Stimulated activated memory B cell treated with anti-CD40 and anti-IgM and Interleukin-4, amounts not matched to agents 10 μg/mL and 1 μg/mL and 100 μg/mL, for 72 hours (primary cell): ENCODE data around the gene MAPK1.

ENCODE experiments used
- ATAC-seq: fragments of 150-1000 bp; cut with Tn5 transposase; 2 replicates; pipeline ENCODE4 v1.10.0; 2021
- H3K27ac Mint-ChIP-seq: one replicate; pipeline ENCODE4 v1.8.0; 2022; ENCODE audit warnings: mild to moderate bottlenecking, mixed read lengths
- H3K27me3 Mint-ChIP-seq: one replicate; pipeline ENCODE4 v1.8.0; 2022; ENCODE audit warnings: mixed read lengths
- H3K36me3 Mint-ChIP-seq: one replicate; pipeline ENCODE4 v1.8.0; 2022; ENCODE audit warnings: mixed read lengths
- H3K4me1 Mint-ChIP-seq: one replicate; pipeline ENCODE4 v1.8.0; 2022; ENCODE audit warnings: mixed read lengths
- H3K4me3 Mint-ChIP-seq: one replicate; pipeline ENCODE4 v1.8.0; 2022; ENCODE audit warnings: mild to moderate bottlenecking, moderate library complexity, mixed read lengths
- H3K9me3 Mint-ChIP-seq: one replicate; pipeline ENCODE4 v1.8.0; 2022; ENCODE audit warnings: mixed read lengths

MAPK1 gene

GRCh38 chr22:21771631-21771976 lies 95.8 kb downstream of the MAPK1 start:
- Mint-ChIP-seq H3K27me3 (no peaks in the 10 kb centered on the region), H3K27ac (no peak overlapping the region), H3K4me1 (peaks cover 6% of the 10 kb centered on the region), H3K36me3 (peaks cover 62% of the 10 kb centered on the region), H3K4me3 (no peak overlapping the region), H3K9me3 (no peaks in the 10 kb centered on the region)
- ATAC-seq: no peak

- H3K36me3 Mint-ChIP-seq: peaks cover 88% of the 10 kb centered on the region
- no peaks in the 10 kb centered on the region for H3K9me3 Mint-ChIP-seq
- peaks cover 14% of the 10 kb centered on the region for H3K4me1 Mint-ChIP-seq
- no peak overlapping the region for H3K4me3 Mint-ChIP-seq
- ATAC-seq: no peak
- no peak overlapping the region for H3K27ac Mint-ChIP-seq
- H3K27me3 Mint-ChIP-seq: no peaks in the 10 kb centered on the region
These were observed 99.0 kb downstream of the MAPK1 start for GRCh38 chr22:21768435-21768834.

DNA sequence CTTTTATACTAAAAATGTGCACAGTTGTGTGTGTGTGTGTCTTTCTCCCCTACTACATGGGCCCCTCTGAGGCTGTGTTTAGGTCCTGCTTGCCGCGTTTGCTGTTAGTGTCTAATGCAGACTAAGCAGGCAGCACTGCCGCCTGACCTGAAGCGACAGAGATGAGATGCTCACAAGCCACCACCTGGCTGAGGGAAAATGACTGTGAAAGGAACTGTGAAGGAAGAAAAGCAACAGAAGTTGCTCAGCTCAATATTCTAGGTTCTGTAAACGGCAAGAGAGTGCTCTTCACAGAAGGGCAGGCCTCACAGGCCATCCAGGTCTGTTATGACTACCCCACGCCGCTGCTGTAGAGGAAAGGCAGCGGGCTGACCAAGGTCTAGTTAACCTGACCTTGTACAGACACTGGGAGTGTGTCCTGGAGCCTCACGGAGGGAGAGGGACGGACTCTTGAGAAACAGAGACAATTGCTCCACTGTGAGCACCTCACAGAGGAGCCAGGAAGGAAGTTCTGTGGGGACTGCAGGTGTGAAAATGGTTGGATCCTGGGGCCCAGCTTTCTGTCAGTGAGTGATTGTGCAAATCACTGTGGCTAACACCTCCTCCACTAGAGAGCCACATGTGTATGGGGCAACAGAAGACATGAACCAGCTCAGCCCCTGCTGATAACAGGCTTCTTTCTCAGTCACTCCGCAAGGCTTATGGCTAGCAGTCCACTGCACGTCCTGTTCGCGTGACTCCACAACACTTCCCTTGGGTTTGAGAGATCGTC lies 100.6 kb downstream of the MAPK1 start:
- Mint-ChIP-seq H3K36me3 (peaks cover 86% of the 10 kb centered on the region), H3K4me1 (peaks cover 21% of the 10 kb centered on the region), H3K27ac (no peak overlapping the region), H3K27me3 (no peaks in the 10 kb centered on the region), H3K4me3 (no peak overlapping the region), H3K9me3 (no peaks in the 10 kb centered on the region)
- no peak for ATAC-seq

DNA sequence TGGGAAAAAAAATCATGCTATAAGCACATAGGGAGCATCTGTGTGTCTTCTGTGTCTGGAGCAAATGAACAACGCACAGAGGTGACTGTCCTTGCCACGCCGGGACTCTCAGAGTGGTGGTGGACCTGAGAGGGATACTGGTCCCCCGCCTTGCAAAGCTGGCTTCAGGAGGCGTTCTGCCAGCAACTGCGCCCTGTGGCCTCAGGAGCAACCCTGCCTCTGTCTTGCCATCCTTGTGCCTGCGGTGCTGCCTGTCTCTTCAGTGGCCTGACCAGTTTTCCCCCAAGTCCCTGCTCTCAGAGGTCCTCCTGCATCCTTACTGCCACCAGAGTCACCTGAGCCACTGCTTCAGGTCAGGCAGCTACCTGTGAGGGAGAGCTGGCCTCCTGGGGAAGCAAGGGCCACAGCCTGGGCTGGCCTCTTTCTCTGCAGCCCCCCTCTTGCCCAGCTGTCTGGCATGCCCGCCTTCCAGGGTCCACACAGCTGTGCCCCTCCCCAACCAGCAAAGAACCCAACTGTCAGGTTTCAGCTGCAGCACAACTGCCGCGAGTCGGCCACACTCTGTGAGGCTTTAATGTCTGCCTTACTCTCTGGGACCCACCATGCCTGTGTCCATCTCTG lies 101.4 kb downstream of the MAPK1 start:
- no peak overlapping the region for H3K27ac Mint-ChIP-seq
- no peak overlapping the region for H3K4me3 Mint-ChIP-seq
- no peaks in the 10 kb centered on the region for H3K9me3 Mint-ChIP-seq
- H3K27me3 Mint-ChIP-seq: no peaks in the 10 kb centered on the region
- H3K4me1 Mint-ChIP-seq: peaks cover 21% of the 10 kb centered on the region
- no peak for ATAC-seq
- H3K36me3 Mint-ChIP-seq: peaks cover 80% of the 10 kb centered on the region

DNA sequence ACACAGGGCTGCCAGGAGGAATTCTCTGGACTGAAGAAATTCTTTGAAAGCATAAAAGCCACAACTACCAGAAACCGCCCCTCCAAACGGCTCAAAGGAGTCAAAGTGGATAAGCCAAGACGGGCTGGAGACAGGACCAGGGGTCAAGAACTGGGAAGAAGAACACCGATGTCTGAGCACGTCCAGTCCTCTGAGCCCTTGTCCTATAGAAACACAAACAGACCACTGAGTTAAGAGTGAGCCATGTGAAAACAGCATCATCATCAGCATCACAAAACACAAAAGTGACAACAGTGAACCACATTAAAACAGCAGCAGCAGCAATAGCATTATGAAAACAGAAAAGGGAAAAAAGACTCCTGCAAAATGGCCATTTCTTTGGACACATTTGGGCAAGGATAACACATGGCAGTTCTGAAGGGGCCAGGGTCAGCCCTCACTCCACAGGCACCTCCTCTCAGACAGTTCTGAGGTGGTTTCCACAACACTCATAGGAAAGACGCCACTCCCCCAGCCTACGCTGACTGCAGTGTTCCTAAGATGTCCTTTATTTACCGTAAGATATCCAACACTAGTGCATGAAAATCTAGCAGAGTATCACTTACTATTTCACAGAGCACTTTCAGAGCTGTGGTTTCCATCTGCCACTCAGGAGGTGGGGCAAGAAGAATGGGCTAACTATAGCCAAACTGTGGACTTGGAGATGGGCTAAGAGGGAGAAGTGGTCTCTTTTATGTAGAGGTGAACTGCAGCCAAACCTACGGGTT lies 103.2 kb downstream of the MAPK1 start:
- Mint-ChIP-seq H3K27ac (peak overlapping the region; percentile 38), H3K36me3 (peaks cover 66% of the 10 kb centered on the region)

DNA sequence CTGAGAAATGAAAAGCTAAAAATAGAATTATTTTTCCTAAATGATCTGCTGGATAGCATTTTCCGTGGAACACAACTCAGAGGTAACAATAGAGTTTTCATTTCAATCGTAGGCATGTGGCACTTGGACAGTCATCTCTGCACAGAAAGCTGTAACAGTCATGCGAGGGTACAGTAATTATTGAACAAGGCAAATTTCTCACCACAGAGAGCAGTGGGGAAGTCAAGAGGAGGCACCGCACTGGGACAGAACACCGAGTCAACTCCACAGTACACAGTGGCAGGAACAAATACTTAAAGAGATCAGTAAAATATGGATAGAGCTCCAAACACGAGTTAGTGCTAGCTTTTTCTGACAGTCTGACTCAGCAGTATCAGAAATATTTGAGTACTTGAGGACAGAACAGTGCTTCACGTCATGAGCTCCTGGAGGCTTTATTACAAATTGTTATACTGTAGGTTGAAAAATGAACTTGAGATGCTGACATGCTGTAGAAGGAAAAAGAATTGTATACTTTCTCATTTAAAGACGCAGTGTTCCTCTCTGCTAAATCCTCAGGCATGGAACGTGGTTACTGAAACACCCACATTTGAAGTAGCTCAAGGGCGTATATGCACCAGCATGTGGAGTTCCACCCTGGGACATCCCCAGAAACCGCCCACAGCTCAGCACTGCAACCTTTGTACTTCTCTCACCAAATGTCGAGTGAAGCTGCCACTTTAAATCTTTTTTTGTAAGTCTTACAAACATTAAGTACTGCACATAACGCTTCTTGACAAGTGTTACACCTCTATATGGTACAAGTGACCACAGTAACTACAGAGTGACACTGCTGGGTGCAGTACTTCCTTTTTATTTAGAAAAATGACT lies 104.5 kb downstream of the MAPK1 start:
- H3K36me3 Mint-ChIP-seq: peaks cover 65% of the 10 kb centered on the region
- H3K4me1 Mint-ChIP-seq: peaks cover 21% of the 10 kb centered on the region
- H3K9me3 Mint-ChIP-seq: no peaks in the 10 kb centered on the region
- H3K27me3 Mint-ChIP-seq: no peaks in the 10 kb centered on the region
- H3K27ac Mint-ChIP-seq: peak overlapping the region; percentile 38
- peak; percentile 89 for ATAC-seq
- no peak overlapping the region for H3K4me3 Mint-ChIP-seq

More for the DNA sequence above, 103.2 kb downstream of the MAPK1 start:
- no peaks in the 10 kb centered on the region for H3K9me3 Mint-ChIP-seq
- no peak for ATAC-seq
- no peak overlapping the region for H3K4me3 Mint-ChIP-seq
- peaks cover 21% of the 10 kb centered on the region for H3K4me1 Mint-ChIP-seq
- no peaks in the 10 kb centered on the region for H3K27me3 Mint-ChIP-seq

GRCh38 chr22:21761994-21762680 lies 105.3 kb downstream of the MAPK1 start:
- Mint-ChIP-seq H3K4me1 (peaks cover 15% of the 10 kb centered on the region), H3K27me3 (no peaks in the 10 kb centered on the region), H3K9me3 (no peaks in the 10 kb centered on the region), H3K36me3 (peaks cover 60% of the 10 kb centered on the region), H3K27ac (peak overlapping the region; percentile 38), H3K4me3 (no peak overlapping the region)
- ATAC-seq: no peak

GRCh38 chr22:21761086-21761485 lies 106.4 kb downstream of the MAPK1 start:
- Mint-ChIP-seq H3K9me3 (no peaks in the 10 kb centered on the region), H3K4me1 (peaks cover 16% of the 10 kb centered on the region), H3K4me3 (no peak overlapping the region), H3K27ac (no peak overlapping the region), H3K27me3 (no peaks in the 10 kb centered on the region), H3K36me3 (peaks cover 52% of the 10 kb centered on the region)
- no peak for ATAC-seq

- Mint-ChIP-seq H3K36me3 (peaks cover 52% of the 10 kb centered on the region), H3K4me3 (no peak overlapping the region), H3K9me3 (no peaks in the 10 kb centered on the region)
These were observed 106.8 kb downstream of the MAPK1 start for GRCh38 chr22:21760640-21761039.

DNA sequence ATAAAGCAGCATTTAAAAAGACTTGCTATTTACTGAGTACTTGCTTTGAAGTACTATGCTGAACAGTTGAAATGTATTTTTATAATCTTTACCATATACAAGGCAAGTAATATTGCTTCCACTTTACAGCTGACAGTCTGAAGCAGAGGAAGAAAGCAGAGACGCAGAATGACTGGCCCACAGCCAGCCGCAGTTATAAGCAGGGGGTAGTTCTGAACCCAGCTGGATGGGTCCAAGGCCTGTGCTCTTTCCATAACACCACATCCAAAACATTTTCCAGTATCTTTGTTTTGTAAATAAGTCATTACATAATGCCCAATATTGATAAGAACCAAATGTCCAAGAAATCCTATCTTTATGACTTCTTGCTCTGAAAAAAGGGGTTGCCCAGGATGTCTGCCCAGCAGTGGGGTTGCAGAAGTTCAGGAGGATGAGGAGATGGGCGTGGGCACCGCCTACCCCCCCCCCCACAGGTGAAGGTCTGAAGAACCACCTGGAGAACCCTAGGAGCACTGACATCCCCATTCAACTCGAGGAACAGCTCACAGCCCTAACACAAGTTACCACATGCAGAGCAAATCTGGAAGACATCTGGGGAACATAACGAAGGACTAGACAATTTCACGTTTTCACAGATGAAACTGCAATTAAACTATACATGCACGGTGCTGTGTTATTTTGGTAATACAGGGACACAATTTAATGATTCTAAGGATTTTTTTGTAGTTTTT lies 107.6 kb downstream of the MAPK1 start:
- H3K36me3 Mint-ChIP-seq: peaks cover 44% of the 10 kb centered on the region
- H3K4me3 Mint-ChIP-seq: no peak overlapping the region
- no peak overlapping the region for H3K27ac Mint-ChIP-seq
- H3K9me3 Mint-ChIP-seq: no peaks in the 10 kb centered on the region
- H3K27me3 Mint-ChIP-seq: no peaks in the 10 kb centered on the region
- no peak for ATAC-seq
- peaks cover 29% of the 10 kb centered on the region for H3K4me1 Mint-ChIP-seq

More at GRCh38 chr22:21760640-21761039, 106.8 kb downstream of the MAPK1 start:
- no peak for ATAC-seq
- peaks cover 20% of the 10 kb centered on the region for H3K4me1 Mint-ChIP-seq
- no peak overlapping the region for H3K27ac Mint-ChIP-seq
- H3K27me3 Mint-ChIP-seq: no peaks in the 10 kb centered on the region

- no peaks in the 10 kb centered on the region for H3K27me3 Mint-ChIP-seq
- H3K4me1 Mint-ChIP-seq: peaks cover 35% of the 10 kb centered on the region
- ATAC-seq: no peak
- H3K4me3 Mint-ChIP-seq: no peak overlapping the region
- H3K36me3 Mint-ChIP-seq: peaks cover 37% of the 10 kb centered on the region
- H3K9me3 Mint-ChIP-seq: no peaks in the 10 kb centered on the region
- no peak overlapping the region for H3K27ac Mint-ChIP-seq
These were observed 108.4 kb downstream of the MAPK1 start for GRCh38 chr22:21759093-21759492.

DNA sequence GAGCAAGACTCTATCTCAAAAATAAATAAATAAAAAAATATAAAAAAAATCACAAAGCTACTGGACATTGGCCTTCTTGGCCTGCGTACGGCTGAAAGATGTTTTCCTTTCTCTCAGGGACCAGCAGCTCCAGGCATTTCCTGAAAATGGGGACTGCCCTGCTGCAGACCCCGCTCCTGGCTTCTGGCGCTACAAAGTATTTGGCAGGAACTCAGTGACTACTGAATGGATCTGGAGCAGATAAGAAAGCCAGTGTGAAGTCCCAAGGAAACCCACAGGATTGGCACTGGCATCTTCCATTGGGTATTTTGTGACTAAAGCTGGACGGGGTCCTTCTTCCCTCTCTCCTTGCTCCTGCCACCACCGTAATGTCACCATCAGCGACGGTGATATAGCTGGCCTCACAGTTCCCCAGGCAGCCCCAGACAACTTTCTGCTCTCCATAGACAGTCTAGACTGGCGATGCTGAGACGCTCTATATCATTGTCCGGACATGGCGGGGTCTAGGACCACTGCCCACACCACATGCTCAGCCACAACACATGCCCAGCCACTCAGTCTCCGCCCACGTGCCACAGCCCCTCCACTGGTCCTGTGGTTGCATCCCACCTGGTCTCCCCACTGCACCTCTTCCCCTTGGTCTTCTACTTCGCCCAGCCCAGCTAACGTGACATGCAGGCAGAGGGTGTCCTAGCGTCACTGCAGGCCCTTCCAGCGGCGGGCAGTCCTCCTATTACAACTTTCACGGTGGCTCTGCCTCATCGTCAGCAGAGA lies 109.2 kb downstream of the MAPK1 start:
- H3K27ac Mint-ChIP-seq: no peak overlapping the region

GRCh38 chr22:21755851-21756284 lies 111.6 kb downstream of the MAPK1 start:
- peak; percentile 91 for ATAC-seq
- no peaks in the 10 kb centered on the region for H3K9me3 Mint-ChIP-seq
- H3K27me3 Mint-ChIP-seq: no peaks in the 10 kb centered on the region
- H3K4me1 Mint-ChIP-seq: peaks cover 23% of the 10 kb centered on the region
- no peak overlapping the region for H3K4me3 Mint-ChIP-seq
- peak overlapping the region; percentile 8 for H3K27ac Mint-ChIP-seq
- peaks cover 20% of the 10 kb centered on the region for H3K36me3 Mint-ChIP-seq

More for the DNA sequence above, 109.2 kb downstream of the MAPK1 start:
- no peaks in the 10 kb centered on the region for H3K27me3 Mint-ChIP-seq
- H3K9me3 Mint-ChIP-seq: no peaks in the 10 kb centered on the region
- H3K4me3 Mint-ChIP-seq: no peak overlapping the region
- H3K4me1 Mint-ChIP-seq: peaks cover 28% of the 10 kb centered on the region
- no peak for ATAC-seq
- peaks cover 28% of the 10 kb centered on the region for H3K36me3 Mint-ChIP-seq
